Activated CD8-positive, alpha-beta T cell treated with anti-CD3 and anti-CD28 coated beads for 36 hours (primary cell): ENCODE data around the gene TRA2B. TPM values are rescaled to one million over a fixed set of nuclear protein-coding genes. Genes with fewer than 3 reads are reported as not detected.

ENCODE experiments used
- ATAC-seq: fragments of 200-7000 bp; cut with Tn5 transposase; one replicate; pipeline ENCODE4 v1.10.0; 2021; ENCODE audit warnings: mild to moderate bottlenecking, moderate library complexity
- CTCF ChIA-PET: fragments of 350-600 bp; sonication (Branson Sonifier 250); formaldehyde crosslinking; loops from one replicate; lab custom pipeline; 2021; ENCODE audit warnings: antibody characterized with exemption; lab: Charles Lee
- POLR2A ChIA-PET: fragments of 350-600 bp; sonication (Branson Sonifier 250); formaldehyde crosslinking; loops from one replicate; lab custom pipeline; 2021; ENCODE audit warnings: antibody characterized with exemption; lab: Charles Lee
- DNase-seq: peaks from one replicate; pipeline ENCODE4 v3.0.0-alpha.2; 2020
- H3K27ac Mint-ChIP-seq: one replicate; pipeline ENCODE4 v1.8.0; 2021; ENCODE audit warnings: mild to moderate bottlenecking, mixed read lengths
- H3K27me3 Mint-ChIP-seq: one replicate; pipeline ENCODE4 v1.8.0; 2021; ENCODE audit warnings: mixed read lengths
- H3K36me3 Mint-ChIP-seq: one replicate; pipeline ENCODE4 v1.8.0; 2021; ENCODE audit warnings: low read depth, mixed read lengths
- H3K4me1 Mint-ChIP-seq: one replicate; pipeline ENCODE4 v1.8.0; 2021; ENCODE audit warnings: low read depth, mixed read lengths
- H3K4me3 Mint-ChIP-seq: one replicate; pipeline ENCODE4 v1.8.0; 2021; ENCODE audit warnings: mild to moderate bottlenecking, moderate library complexity, mixed read lengths
- H3K9me3 Mint-ChIP-seq: one replicate; pipeline ENCODE4 v1.8.0; 2021; ENCODE audit warnings: mixed read lengths
- CTCF ChIP-seq: fragments of 200-600 bp; IDR thresholded peaks from one replicate; pipeline ENCODE4 v1.8.0; 2022; ENCODE audit warnings: antibody characterized with exemption, mild to moderate bottlenecking
- intact Hi-C: fragments of 100-400 bp; cut with micrococcal nuclease; formaldehyde crosslinking; loops from one replicate; pipeline ENCODE4 v1.10.0; 2022
- total RNA-seq, 2 experiments: library from RNA; stranded (reverse); gene quantifications; one replicate each; pipeline ENCODE4 v1.2.3, GENCODE V29; 2021

TRA2B gene
- total RNA-seq, 2 experiments from 2014 or later, result 210 to 219 TPM

GRCh38 chr3:185958626-185959025 is 20.8 kb upstream of the TRA2B start:
- ChIA-PET POLR2A (interaction anchor here (1.1 kb wide), 1 partner anchor 38 kb away, joined by 3 read pairs; no protein-coding TSS in a partner anchor), CTCF (interaction anchor here (13.4 kb wide), 1 partner anchor 16 kb away, joined by 186 read pairs; no protein-coding TSS in a partner anchor)
- Mint-ChIP-seq H3K27me3 (peaks cover 7% of the 10 kb centered on the region), H3K9me3 (peaks cover 1% of the 10 kb centered on the region), H3K27ac (peak overlapping the region; percentile 21), H3K36me3 (no peaks in the 10 kb centered on the region), H3K4me3 (no peak overlapping the region), H3K4me1 (peaks cover 2% of the 10 kb centered on the region)
- DNase-seq, result no peak
- ATAC-seq, result no peak
- intact Hi-C loops, result no loop called here
- TF ChIP-seq CTCF, result no peak

- no peak overlapping the region for H3K4me3 Mint-ChIP-seq
- ATAC-seq, result no peak
- H3K9me3 Mint-ChIP-seq, result peaks cover 1% of the 10 kb centered on the region
- peaks cover 11% of the 10 kb centered on the region for H3K27me3 Mint-ChIP-seq
- intact Hi-C loops, result no loop called here
- H3K27ac Mint-ChIP-seq, result no peak overlapping the region
- ChIA-PET POLR2A (interaction anchor here (1.6 kb wide), 1 partner anchor 13 kb away, joined by 5 read pairs; no protein-coding TSS in a partner anchor), CTCF (interaction anchor here (13.4 kb wide), 1 partner anchor 13 kb away, joined by 186 read pairs; no protein-coding TSS in a partner anchor)
- no peak for TF ChIP-seq CTCF
- H3K36me3 Mint-ChIP-seq, result no peaks in the 10 kb centered on the region
- H3K4me1 Mint-ChIP-seq, result peaks cover 2% of the 10 kb centered on the region
- no peak for DNase-seq
Measured at GRCh38 chr3:185956244-185956643, 18.4 kb upstream of the TRA2B start.

DNA sequence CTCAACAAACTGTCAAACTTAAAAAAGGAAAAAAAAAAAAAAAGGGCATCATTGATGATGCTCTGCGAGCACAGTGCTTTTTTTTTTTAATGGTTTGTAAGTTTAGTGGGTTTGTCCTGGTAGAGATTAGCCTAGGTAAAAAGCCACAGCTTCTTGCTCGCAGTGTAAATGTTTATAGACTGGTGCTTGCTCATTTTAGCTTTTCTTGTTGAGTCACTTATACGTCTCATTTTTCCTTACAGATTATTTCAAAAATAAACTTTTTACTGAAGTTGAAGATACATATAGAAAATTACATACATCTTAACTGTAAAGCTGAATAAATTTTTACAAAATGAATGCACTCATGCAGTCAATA is 16.5 kb upstream of the TRA2B start:
- POLR2A ChIA-PET, result interaction anchor here (0.6 to 0.7 kb wide), 3 partner anchors 199 to 829 kb away, joined by 3 to 4 read pairs (median 3); partner anchors contain the start of gene EIF4A2
- H3K4me3 Mint-ChIP-seq, result no peak overlapping the region
- DNase-seq (no peak), ATAC-seq (no peak)
- H3K27ac Mint-ChIP-seq, result no peak overlapping the region
- H3K4me1 Mint-ChIP-seq, result peaks cover 2% of the 10 kb centered on the region
- H3K36me3 Mint-ChIP-seq, result no peaks in the 10 kb centered on the region
- H3K27me3 Mint-ChIP-seq, result peaks cover 11% of the 10 kb centered on the region
- no peak for TF ChIP-seq CTCF
- H3K9me3 Mint-ChIP-seq, result peaks cover 1% of the 10 kb centered on the region
- CTCF ChIA-PET, result interaction anchor here (13.4 kb wide), 1 partner anchor 11 kb away, joined by 186 read pairs; no protein-coding TSS in a partner anchor
- intact Hi-C loops, result no loop called here

DNA sequence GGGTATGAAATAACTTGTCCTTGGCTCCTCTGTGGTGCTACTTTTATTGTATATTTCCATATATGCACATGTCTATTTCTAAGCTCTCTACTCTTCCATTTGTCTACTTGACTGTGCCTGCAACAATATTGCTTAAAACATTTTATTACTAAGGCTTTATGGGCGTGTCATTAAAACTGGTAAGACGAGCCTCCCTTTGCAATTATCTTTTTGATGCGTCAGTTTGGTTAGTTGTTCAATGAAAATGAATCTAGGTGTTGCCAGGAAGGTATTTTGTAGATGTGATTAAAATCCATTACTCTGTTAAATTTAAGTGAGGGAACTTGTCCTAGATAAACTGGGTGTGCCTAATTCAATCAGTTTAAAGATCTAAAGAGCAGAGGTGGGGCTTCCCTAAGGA is 12.9 kb upstream of the TRA2B start:
- Mint-ChIP-seq H3K9me3 (no peaks in the 10 kb centered on the region), H3K4me3 (no peak overlapping the region), H3K4me1 (no peaks in the 10 kb centered on the region), H3K36me3 (no peaks in the 10 kb centered on the region), H3K27ac (no peak overlapping the region), H3K27me3 (peaks cover 11% of the 10 kb centered on the region)
- intact Hi-C loops, result no loop called here
- DNase-seq (no peak), ATAC-seq (no peak)
- POLR2A ChIA-PET, result interaction anchor here (1.1 kb wide), 1 partner anchor 28 kb away, joined by 3 read pairs; no protein-coding TSS in a partner anchor
- CTCF ChIA-PET, result no interaction called here
- no peak for TF ChIP-seq CTCF

DNA sequence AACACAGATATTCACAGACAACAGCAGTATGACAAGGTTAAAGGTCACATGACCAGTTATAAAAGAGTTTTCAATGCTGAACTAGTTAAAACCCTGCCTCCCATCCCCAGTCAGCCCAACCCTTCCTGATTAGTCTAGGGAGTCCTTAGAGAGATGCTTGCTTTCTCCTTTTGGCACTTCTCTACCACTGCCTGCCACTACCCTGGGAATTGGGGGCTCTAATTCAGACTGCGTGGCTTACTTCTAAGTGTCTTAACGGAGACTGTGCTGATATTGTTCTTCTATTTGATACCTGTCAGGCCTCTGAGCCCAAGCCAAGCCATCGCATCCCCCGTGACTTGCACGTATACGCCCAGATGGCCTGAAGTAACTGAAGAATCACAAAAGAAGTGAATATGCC is 11.7 kb upstream of the TRA2B start:
- no peaks in the 10 kb centered on the region for H3K9me3 Mint-ChIP-seq

More for the DNA sequence above, 11.7 kb upstream of the TRA2B start:
- Mint-ChIP-seq H3K4me3 (no peak overlapping the region), H3K27ac (no peak overlapping the region), H3K4me1 (no peaks in the 10 kb centered on the region), H3K27me3 (peaks cover 10% of the 10 kb centered on the region), H3K36me3 (no peaks in the 10 kb centered on the region)
- no peak for DNase-seq
- no peak for ATAC-seq
- ChIA-PET POLR2A (interaction anchor here (1.1 to 1.3 kb wide), 2 partner anchors 12 to 29 kb away, joined by 3 read pairs; partner anchors contain the start of gene TRA2B), CTCF (no interaction called here)
- no peak for TF ChIP-seq CTCF
- intact Hi-C loops, result no loop called here
